GM19395 (cell line): ENCODE results near the gene CACNA1H.

Experiments
- ATAC-seq: cut with Tn5 transposase; IDR thresholded peaks from one replicate; pipeline ENCODE4 v1.9.1; 2021; ENCODE audit warnings: mild to moderate bottlenecking, moderate library complexity; ENCODE audit not compliant: unreplicated experiment

CACNA1H gene

DNA sequence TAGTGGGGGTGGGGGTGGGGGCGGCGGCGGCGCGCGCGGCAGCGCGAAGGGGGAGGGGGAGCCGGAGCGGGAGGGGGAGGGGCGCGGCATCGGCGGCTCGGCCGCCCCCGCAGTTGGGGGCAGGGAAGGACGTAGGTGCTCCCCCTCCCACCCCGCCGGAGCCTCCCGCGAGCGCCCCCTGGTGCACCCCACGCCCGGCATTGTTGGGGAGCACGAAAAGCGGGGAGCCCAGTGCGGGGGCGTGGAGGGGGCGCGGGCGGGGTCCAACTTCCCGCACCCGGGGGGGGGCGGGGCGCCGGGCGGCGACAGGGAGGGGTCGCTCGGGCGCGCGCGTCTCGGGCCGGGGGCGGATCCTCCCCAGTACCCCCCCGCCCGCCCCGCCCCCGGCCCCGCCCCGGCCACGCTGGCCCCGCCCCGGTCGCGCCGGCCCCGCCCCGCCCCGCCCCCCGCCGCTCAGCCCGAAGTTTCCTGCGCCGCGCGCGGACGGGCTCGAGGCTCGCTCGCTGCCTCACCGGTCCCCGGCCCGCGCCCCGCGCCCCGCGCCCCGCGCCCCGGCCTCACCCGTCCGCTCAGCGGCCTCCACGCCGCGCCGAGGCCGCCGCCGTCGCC, at the start of gene CACNA1H:
TSS of gene CACNA1H (plus strand) at position 456 of the 609 bp plus-strand sequence. CDS start 632 bp downstream, outside the sequence.
- ATAC-seq: no peak

DNA sequence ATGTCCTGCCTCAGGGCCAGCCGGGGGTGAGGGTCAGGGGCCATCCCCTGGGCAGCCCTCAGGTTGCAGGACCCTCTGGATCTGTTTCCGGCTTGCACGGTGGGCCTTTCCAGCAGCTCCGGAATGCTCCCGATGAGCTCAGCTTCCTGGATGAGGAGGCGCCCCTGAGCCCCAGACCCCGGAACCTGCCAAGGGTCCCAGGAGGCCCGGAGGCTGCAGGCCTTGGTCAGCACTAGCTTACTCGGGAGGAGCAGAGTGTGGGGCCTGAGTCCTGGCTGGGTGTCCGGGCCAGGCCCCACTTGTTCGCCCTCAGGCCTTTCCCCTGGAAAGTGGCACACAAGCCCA, 49.3 kb upstream of the CACNA1H start:
- ATAC-seq: no peak

DNA sequence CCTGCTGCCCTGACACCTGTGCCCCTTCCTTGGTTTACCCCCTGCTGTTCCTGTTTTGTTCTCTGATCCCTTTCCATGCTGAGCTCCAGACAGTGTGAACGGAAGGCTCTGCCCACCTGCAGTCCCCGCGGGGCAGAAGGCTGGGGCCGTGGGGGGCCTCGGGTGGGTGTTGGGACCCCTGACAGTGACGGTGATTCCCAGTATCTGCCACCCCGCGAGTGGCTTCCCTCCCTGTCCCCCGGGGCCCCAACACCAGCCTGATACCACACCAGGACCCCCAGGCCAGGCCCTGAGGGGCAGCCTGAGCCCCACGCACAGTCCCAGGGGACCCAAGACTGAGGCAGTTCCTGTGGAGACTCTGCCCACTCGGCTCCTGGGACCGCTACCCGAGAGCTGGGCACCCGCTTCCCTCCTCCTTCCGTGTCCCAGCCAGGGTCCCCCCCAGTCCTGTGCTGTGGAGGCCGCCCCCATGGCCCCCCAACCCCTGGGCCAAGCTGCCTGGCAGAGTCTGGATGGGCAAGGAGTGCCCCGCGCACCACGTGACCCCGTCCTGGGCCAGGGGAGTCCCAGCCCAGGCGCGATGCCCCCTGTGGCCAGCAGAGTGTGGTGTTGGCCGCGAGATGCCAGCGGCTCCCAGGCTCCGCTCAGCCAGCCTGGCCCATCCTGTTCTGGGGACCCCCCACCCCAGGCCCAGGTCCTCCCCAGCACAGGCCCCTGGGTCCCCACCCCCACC, 46.9 kb upstream of the CACNA1H start:
- no peak for ATAC-seq

GRCh38 chr16:1106659-1107058, 46.2 kb upstream of the CACNA1H start:
- ATAC-seq: no peak

DNA sequence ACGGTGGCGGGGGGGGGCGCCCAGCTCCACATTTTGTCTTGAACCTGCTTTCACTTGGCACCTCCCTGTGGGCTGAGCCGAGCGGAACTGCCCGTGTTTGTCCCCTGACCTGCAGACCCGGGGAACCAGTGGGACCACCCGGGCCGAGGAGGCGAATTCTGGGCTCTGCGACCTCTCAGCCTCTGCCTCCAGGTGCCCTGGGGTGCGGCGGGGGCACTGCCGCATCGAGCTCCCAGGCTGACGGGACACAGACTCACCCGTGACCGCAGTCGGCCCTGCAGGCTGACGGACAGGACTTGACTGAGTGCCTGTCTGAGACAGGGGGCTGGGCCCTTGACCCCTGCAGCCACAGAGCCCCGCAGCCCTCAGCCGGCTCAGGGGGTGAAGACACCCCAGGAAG, 45.8 kb upstream of the CACNA1H start:
- no peak for ATAC-seq

DNA sequence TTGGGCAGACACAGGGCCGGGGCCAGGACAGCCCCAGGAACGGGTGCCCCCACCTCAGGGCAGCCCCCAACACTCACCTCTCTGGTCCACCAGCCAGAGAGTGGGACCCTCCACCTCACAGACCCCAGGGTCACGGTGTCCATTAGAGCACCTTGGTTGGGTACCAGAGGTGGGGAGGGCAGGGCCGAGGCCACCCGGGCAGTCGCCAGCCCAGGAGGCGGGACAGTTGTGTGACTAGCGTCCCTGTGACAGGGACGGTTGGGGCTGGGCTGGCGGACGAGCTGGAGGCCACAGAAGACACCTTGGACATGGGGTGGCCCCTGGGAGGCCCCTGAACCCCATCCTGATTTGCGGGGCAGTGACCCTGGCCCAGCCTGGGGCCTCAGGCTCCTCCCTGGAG, 45.2 kb upstream of the CACNA1H start:
- ATAC-seq: no peak

DNA sequence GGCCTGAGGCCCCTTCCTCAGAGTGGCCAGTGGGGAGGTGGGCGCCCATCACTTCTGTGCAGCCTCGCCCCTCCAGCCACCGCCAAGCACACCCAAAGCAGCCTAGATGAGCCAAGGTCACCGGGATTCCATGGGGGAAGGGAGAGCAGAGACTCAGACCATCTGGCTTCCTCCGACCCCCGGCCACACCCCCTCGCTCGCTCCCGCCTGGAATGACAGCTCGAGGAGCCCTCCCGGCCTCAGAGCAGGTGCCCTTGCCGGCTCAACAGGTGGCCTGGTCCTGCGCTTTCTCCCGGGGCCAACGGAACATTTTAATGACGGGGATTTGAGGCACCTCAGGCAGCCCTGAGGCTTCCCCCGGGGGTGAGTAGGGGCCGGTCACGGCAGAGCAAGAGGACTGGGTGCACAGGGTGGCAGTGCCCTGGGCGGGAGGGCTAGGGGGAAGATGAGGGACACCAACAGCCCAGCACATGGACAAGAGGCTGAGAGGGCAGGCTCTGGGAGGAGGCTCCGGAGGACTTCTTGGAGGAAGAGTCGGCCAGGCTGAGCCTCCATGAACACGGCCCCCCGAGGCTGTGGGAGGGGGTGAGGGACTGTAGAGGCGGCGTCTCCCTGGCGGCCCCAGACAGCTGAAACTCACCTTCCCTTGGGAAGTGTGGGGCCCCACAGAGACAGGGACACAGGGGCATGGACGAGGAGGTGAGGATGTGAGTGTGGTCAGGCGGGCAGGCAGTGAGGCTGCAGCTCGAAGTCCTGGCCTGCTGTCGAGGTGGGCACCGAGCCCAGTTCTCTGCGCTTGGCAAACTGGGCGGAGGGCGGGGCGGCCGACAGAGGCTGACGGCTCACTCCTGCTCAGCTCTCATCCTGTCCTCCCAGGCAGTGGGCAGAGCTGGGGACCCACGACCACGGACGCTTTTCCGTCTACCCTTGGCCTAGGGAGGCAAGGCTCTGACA, 44.3 kb upstream of the CACNA1H start:
- ATAC-seq: no peak

- no peak for ATAC-seq
Observed at GRCh38 chr16:1109648-1110047, 43.3 kb upstream of the CACNA1H start.

- no peak for ATAC-seq
Observed at GRCh38 chr16:1112506-1113184, 40.3 kb upstream of the CACNA1H start.

GRCh38 chr16:1113489-1113888, 39.4 kb upstream of the CACNA1H start:
- no peak for ATAC-seq

- no peak for ATAC-seq
Observed at GRCh38 chr16:1113889-1114526, 38.9 kb upstream of the CACNA1H start.

- ATAC-seq: no peak
Observed at GRCh38 chr16:1116693-1117077, 36.2 kb upstream of the CACNA1H start.

DNA sequence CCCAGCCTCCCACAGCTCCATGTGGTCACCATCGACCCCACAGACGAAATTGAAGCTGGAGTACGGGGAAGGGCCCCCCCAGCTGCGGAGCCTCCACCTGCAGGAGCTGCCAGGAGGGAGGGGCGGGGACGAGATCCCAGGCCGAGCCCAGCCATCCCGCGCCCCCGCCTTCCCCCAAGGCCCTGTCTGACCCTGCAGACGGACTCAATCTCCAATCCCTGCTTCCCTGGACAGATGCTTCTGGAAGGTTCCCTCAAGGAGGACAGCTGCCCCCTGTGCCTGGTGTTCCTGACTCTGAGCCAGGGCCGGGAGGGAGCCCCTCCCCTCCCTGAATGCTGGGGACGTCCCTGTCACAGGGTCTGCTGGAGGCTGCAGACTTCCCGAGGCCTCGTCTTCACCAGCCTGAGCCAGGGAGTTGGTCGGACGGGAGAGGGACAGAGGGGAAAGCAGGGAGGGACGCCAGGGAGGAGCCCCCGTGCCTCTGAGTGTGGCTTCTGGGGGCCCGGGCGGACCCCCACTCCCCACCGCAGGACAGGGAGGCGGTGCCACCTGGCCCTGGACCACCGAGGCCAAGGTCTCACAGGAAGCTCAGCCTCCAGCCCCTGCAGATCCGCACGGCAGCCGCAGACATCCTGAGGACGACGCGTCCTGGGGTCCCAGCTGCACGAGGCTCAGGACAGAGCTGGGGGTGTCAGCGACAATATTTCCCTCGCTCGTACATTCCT, 35.6 kb upstream of the CACNA1H start:
- no peak for ATAC-seq

- no peak for ATAC-seq
Observed at GRCh38 chr16:1117926-1118325, 35.0 kb upstream of the CACNA1H start.

GRCh38 chr16:1119129-1119528, 33.8 kb upstream of the CACNA1H start:
- no peak for ATAC-seq

GRCh38 chr16:1119766-1120576, 32.9 kb upstream of the CACNA1H start:
- no peak for ATAC-seq

- no peak for ATAC-seq
Observed at GRCh38 chr16:1120577-1120941, 32.3 kb upstream of the CACNA1H start.

GRCh38 chr16:1121009-1121408, 31.9 kb upstream of the CACNA1H start:
- ATAC-seq: no peak
